Measurements from ENCODE around the gene CPE.

DNA sequence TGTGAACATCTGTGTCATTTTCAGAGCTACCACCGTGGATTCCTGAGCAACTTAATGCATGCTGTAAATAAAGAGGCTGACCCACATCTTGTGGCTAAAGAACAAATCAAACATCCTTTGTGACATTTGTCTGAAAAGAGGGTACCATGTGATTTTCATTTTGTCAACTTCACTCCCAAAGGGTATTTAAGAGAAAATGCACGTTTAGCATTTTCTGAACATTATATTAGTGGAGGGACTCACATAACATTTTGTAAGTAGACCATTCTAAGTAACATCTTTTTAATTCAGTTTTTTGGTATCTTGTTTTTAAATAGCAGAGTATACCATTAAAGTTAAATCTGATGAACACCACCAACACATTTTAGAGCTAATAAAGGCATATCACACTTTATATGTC, 17.0 kb upstream of the CPE start:
- TF ChIP-seq CTCF (conservative IDR thresholded peaks at IDR 0.05 in 1 of 2, IDR thresholded peaks at IDR 0.05 in 1 of 2; ENCODE audit: extremely low read depth in 1 of 2, insufficient read depth in 1 of 2, low read depth in 1 of 2, low read length in 2 of 2) = no peak
- TF ChIP-seq EZH2 (IDR thresholded peaks at IDR 0.05; ENCODE audit: borderline replicate concordance, low read length) = no peak
